Fibroblast of peridontal ligament (primary cell): ENCODE measurements around the gene DNAJC8.

Source experiments
- DNase-seq: peaks from one replicate; pipeline ENCODE4 v3.0.0-alpha.2; 2010; ENCODE audit errors: extremely low read depth

DNAJC8 gene

DNA sequence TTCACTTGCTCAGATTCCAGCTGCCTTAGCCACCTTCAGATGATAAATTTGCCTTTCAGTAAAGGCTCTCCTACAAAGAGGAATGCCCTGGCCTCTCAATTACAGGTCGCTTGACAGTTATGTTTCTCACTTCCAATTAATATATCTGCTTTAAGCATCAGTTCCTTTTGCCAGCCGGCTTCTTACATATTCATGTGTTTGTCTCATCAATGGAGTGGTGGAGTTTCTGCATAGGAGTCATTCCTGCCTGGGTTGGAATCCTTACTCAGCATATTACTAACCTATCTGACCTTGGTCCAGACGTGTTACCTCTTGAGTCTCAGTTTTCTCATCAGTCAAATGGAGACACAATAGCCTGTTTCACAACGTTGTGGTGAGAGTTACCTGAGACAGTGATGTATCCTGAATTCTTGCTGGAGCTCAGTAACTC, 17.1 kb upstream of the DNAJC8 start:
- no peak for DNase-seq

DNA sequence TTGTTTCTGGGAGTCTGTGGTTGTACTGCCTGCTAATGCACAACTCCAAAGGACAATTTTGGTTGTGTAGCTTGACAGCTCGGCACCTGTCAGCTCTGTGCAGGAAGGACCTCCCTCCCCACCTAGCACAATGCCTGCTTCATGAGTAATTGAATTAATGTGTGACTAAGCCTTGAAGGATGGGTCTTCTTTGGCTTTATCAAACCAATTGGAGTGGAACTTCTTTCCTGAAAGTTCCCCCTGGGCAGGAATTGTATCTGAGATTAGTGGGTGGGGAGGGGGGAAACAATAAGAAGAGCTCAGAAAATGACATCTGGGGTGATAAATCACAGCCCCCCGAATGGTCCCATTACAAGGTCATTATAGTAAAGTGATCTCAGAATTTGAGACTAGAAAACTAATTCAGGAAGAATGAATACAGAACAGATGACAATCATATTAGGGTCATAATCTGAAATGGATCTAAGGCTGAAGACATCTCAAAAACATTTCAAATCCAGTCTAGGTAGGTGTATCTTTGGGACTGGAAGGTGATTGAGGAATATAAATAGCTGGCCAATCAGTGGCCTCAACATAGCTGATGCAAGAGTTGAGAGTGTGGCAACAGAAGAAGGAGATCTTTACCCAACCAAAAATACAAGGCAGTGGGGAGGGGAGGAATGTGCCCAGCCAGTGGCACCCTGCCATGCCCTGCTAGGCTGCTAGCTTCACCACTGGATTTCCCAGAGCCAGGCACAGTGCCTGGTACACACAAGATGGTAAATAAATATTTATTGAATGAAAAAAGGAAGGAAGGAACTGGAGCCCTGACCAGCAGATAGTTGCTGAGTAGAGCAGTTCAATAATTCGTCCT, 16.4 kb upstream of the DNAJC8 start:
- peak; percentile 82 for DNase-seq

DNA sequence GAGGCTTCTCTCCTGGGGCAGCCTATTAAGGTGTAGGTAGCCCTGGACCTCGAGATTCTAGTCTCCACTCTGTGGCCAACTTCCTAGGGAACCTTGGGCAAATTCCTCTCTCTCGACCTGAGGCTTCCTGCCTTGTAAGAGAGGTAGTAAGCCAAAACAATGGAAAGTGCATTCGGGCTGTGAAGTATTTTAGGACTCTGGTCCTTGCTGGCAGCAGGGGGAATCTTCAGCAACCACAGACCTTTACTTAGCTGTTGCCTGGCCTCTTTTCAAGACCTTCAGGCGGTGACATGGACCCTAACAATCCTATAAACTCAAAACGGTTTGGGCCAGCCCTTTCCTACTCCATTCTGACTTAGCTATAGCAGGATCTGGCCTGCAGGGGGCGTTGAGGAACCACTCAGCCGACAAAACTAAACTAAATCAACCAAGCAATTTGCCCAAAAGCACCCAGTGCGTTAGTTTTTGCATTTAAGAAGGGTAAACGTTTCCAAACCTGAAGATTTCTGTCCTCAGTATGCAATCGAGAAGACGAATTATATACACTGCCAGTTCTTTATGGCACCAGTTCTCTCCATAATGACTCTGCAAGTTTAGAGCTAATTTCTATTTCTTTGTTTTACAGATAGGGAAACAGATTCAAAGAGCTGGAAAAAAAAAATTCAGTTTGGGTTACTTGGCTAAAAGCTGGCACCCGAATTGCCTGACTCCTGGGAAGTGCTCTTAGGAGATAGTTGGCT, 15.6 kb upstream of the DNAJC8 start:
- DNase-seq, result peak; percentile 92

DNA sequence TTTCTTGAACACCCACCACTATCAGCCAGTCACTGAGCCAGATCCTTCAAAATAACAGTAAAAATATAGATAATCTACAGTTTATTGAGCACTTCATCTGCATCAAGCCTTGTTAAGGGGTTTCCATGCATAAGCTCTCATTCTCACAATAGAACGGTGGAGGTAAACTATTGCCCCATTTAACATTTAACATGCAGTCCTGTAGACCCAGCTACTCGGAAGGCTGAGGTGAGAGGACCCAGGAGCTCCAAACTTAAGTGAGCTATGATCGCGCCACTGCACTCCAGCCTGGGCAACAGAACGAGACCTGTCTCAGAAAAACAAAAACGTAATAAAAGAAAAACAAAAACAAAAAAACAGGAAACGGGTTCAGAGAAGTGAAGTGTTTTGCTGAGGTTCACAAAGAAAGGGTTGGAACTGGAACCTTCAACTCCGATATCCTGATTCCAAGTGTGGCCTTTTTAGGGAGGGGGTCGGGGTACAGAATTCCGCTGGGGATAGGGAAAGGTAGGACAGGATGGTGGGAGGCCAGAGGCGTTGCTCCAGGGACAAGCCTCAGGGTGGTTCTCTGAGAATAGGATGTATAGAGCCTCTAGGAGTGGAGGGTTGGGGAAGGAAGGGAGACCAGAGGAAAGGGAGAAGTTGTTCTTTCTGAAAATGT, 14.9 kb upstream of the DNAJC8 start:
- DNase-seq, result no peak

DNA sequence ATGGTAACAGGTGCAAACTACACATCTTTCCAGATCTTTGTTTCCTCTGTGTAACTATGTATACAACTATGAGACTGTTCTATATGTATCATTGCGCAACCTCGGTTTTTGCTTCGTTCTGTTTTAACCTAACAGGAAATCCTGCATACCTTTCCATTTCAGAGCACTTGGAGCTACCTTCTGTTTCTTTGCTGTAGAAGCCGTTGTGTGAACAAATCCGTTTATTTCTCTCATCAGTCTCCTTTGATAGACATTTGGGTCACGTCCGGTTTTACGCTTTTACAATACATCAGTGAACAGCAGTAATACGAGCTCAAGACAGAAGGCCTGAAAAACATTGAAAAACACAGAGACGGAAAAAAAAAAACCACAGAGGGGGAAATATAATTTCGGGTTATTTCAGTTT, 13.6 kb upstream of the DNAJC8 start:
- no peak for DNase-seq

DNA sequence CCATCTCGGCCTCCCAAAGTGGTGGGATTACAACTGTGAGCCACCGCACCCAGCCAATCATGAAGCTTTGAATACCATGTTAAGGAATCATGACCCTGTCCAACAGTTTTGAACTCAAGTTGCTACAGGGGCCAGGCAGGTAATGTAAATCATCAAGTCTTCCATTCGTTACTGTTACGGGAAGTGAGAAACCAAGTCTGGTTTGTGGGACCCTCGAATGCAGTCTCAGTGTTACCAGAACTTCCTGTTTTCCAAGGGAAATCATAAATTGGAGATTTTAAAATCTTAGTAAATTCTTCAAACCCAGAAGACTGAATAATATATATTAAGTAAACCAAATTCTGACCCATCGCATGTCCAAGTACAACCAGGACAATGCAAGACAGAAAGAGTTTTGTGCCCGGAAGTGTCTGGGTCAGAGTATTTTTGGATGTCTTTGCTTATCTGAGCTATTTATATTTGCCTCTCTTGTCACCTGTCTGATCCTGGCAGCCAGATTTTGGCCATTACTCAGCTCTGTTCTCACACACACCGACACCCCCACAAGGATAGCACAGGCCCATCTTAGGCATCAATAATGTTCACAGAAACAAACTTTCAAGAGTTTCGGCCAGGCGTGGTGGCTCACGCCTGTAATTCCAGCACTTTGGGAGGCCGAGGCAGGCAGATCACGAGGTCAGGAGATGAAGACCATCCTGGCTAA, 11.9 kb upstream of the DNAJC8 start:
- no peak for DNase-seq

DNA sequence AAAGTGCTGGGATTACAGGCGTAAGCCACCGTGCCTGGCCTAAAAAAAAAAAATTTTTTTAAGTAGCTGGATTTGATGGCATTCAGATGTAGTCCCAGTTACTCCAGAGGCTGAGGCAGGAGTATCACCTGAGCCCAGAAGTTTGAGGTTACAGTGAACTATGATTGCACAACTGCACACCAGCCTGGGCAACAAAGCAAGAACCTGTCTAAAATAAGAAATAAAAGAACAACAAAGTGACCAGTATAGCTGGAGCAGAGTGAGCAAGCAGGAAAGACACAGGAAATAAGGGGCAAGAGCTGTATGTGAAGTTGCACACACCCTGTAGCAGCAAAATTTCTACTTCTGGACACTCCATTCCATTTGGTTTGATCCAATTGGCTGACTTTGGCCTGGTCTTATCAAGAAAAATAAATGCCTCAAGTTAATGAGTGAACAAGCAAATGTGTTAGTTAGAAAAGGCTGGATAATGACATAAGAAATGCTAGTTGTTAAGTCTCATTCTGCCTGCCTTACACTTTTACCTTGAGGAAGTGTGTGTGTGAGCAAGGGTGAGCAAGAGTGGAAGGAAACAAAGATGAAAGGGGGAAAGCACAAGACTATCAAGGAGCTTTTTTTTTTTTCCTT, 11.0 kb upstream of the DNAJC8 start:
- DNase-seq, result no peak

DNA sequence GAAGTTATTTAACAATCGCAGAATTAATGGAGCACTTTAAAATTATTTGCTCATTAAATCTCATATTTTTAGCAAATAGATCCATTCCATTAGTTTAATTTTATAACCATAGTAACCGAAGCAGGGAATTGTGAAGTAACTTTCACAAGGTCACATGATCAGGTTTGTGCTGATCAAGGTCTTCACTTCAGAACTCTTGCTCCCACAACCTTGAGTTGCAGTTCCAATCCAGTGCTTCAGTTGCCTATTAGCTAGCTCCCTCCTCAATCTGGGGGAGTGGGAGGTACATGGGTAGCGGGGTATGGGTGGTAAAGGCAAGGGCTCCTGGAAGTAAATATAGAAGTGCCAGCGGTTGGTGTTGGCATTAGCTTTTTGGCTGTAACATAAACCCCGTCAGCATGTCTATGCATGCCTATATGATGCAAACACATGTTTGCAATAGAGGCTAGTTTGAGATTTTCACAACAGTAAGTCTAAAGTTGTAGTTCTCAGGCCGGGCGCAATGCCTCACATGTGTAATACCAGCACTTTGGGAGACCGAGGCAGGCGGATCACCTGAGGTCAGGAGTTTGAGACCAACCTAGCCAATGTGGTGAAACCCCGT, 8.9 kb upstream of the DNAJC8 start:
- no peak for DNase-seq

DNA sequence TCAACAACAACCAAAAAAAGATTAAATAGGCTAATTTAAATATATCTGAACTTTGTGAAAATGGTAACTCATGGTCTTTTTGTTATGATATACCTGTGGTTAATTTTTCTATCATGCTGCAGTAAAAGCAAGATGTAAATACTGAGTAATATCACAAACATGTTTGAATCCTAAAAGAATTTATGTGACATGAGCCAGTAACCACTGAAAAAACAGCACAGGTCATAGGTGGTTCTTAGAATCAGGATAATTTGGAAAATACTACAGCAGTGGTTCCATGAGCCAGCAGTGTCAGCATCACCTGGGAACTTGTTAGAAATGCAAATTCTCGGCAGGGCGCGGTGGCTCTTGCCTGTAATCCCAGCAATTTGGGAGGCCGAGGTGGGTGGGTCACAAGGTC, 7.2 kb upstream of the DNAJC8 start:
- no peak for DNase-seq

DNA sequence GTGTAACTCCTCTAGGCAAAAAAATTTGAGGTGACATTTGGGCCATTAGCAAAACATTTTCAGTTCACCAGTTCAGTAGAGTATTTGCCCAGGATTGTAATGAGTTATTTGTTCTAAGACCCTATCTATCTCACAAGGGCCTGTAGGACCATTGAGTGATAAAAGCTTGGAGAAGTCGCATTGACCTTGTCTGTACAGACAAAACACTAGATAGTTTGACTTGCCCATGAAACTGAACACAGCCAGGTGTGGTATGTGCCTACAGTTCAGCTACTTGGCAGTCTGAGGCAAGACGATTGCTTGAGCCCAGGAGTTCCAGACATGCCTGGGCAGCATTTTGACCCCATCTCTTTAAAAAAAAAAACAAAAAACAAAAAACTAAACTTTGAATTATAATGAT, 6.2 kb upstream of the DNAJC8 start:
- no peak for DNase-seq

DNA sequence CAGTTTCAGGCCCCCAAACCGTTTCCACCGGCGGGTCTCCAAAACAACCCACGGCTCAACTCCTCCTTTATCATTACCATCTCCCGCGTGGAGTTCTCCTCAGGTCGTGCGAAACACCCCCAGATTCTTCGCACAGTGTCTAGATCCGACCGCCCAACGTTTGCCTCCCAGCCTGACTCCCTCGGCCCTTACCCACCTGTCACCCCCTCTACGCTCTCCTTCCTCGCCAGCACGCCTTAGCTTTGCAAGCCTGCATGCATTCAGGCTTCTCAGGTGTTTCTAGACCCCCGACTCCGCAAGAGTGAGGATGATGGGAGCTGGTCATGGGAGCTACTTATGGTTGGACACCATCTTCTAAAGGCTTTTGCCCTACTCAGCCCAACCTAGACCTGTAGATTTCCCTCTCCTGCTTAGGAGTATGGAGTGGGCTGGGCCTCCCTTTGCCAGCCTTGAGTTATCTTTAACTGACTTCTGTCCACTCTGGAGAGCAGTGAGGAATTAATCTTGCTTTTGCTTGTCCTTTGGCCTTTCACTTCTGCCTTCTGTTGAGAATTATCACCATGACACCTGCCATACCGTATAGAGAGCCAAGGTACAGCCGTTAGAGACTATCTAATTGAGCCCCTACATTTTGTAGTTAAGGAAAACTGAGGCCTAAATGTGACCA, 4.0 kb upstream of the DNAJC8 start:
- no peak for DNase-seq

DNA sequence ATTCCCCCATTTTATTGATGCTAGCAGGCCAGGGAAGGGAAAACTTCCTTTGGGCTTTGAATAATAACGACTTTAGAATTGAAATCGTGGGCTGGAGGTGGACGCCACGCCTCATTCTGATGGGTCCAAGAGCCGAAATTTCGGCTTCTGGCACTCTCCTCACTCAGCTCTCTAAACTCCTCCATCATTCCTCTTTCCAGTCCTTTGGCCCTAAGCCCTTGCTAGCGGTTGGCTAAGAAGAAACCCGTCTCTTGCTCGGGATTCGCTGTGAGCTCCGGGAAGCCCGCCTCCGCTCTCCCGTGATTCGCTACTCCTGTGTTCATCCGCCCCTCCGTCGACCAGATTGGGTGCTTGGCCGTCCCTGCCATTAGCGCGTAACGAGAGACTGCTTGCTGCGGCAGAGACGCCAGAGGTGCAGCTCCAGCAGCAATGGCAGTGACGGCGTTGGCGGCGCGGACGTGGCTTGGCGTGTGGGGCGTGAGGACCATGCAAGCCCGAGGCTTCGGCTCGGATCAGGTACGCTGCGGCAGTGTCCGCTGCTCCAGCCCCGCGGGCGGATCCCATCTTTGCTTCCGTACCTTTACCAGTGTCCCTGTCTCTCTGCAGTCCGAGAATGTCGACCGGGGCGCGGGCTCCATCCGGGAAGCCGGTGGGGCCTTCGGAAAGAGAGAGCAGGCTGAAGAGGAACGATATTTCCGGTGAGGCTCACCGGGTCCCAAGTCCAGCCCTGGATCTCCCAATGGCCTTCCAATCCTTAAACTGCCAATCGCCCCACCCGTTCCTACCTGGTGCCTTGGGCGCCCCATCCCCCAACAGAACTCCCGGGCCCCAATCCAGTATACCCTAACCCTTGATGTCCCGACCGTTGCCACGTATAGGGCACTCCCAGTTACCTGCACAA, 3.2 kb upstream of the DNAJC8 start, which contains the start of gene ATP5IF1:
Gene ATP5IF1, plus strand, starts transcription at position 370 of the 901 bp plus-strand sequence. Its CDS starts 60 bp downstream, at position 430.
- peak; percentile 97 for DNase-seq

DNA sequence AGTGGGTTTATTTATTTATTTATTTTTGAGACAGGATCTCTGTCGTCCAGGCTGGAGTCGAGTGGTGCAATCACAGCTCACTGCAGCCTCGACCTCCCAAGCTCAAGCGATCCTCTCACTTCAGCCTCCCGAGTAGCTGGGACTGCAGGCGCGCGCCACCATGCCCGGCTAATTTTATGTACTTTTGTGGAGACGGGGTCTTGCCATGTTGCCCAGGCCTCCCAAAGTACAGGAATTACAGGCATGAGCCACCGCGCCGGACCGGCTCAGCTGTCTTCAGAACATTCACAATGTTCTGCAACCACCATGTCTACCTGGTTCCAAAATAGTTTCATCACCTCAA, 406 bp upstream of the DNAJC8 start:
- no peak for DNase-seq

DNA sequence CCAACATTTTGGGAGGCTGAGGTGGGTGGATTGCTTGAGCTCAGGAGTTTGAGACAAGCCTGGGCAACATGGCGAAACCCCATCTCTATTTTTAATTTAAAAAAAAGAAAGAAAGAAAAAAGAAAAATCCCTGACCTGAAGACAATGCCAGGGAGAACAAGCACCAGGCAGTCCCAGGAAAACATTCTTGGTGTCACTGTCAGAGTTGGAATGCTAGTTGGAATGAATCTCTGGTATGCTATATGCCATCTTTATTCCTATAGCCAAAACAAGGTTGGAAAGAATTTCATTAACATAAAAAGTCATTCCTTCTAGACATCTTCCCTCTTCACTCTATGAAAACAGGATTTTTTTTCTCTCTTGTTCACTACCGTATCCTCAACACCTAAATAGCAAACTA, 2.8 kb downstream of the DNAJC8 start:
- no peak for DNase-seq

DNA sequence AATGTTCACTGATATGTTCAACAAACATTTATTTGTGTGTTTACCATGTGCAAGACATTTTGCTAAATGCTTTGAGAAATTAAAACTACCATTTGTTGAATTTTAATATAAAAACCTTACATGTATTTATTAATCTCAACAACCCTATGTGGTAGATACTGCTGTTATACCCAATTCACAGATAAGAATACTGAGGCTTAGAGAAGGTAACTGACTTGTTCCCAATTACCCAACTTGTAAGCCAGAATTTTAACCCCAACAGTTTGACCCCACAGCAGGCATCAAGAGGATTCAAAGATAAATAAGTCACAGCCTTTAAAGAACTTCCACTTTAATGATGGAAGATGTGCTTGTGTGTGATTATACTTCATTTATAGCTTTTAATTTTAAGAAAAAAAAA, 3.7 kb downstream of the DNAJC8 start:
- no peak for DNase-seq

DNA sequence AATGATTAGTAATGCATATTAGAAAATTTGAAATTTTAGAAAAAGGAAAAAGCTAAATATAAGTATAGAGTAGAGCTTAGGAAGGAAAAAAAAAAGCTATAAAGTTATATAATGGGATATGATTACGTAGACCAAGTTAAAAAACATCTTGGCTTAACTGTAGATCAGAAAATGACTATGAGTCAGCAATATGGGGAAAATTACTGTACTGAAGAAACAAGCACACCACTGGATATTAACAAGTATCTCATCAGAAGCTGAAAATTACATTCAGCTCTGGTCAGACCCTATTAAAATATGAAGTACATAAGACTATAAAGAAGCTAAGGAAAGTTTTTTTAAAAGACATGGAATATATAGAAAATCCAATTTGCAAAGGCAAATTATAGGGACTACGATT, 19.5 kb downstream of the DNAJC8 start:
- peak; percentile 50 for DNase-seq

DNA sequence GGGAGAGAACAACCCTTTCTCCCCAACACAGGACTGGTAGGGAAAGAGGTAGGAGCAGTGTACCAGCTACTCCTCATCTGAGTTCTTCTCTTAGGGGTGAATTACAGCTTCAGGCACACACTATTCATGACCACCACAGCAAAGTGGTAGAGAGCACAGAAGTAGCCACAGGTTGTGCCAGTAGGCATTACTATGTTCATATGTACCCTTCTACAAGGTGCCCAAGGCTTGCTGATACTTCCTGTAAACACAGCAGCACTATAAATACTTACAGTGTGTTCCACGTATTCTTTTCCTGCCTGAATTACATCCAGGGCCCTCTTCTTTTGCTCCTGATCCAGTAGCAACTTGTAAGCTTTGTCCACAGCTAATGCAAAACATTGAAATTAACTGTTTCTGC, 23.1 kb downstream of the DNAJC8 start:
- no peak for DNase-seq

DNA sequence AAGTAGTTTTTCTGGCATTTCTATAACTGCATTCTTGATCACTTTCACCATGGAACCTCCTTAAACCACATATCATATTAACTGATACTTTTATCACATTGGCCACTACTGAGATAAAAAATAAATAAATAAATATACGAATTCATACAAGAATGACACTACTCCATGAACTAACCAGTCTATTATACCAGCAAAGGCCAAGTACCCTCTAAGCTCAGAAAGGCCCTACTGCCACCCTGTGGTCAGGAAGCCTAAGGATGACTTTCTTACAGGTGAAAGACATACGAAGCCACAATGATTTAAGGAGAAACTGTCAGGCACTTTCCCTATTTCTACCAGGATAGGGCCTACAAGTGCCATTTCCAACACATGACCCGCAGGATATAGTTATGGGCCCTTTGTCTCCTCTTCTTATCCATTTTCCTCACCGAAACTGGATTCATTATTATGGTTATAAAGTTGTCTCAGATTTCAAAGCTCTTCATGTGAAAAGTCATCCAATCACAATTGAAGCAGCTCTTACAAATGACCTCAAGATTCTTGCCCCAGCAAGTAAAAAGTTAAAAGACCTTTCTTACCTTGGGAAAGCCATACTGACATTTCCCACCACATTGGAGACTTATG, 23.9 kb downstream of the DNAJC8 start:
- DNase-seq, result peak; percentile 83

DNA sequence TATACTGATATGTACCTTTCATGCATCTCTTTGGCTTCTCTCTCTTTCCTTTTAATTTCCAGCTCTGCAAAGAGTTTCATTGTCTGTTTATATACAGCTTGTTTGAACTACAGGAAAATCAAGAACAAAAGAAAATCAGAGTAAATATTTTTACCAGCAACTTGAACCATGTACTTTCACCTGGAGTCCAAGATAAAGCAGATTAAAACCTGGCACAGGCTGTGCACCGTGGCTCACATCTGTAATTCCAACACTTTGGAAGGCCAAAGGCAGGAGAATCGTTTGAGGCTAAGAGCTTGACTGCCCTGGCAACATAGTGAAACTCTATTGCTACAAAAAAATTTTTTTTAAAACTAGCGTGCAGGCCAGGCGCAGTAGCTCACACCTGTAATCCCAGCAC, 27.6 kb downstream of the DNAJC8 start:
- no peak for DNase-seq
